Peyer's patch (tissue), 4 donors: ENCODE results near the gene JDP2.

ENCODE experiments used
- POLR2A ChIP-seq, 2 donors: fragments of 450-650 bp; IDR thresholded peaks; one replicate each; pipeline ENCODE4 v1.5.1; 2017; ENCODE audit warnings: antibody characterized with exemption in 2 of 2, mild to moderate bottlenecking in 2 of 2, moderate library complexity in 2 of 2
- TF ChIP-seq, protein P1 (sequence below), 6 experiments: fragments of 450-650 bp in 4 of 6; fragments of 200-600 bp in 2 of 6; sonication (generic) in 1 of 6; IDR thresholded peaks; one replicate each; pipeline ENCODE4 v1.5.1; 2017 to 2019; ENCODE audit warnings: antibody characterized with exemption in 6 of 6, mild to moderate bottlenecking in 3 of 6, moderate library complexity in 1 of 6

DNA sequence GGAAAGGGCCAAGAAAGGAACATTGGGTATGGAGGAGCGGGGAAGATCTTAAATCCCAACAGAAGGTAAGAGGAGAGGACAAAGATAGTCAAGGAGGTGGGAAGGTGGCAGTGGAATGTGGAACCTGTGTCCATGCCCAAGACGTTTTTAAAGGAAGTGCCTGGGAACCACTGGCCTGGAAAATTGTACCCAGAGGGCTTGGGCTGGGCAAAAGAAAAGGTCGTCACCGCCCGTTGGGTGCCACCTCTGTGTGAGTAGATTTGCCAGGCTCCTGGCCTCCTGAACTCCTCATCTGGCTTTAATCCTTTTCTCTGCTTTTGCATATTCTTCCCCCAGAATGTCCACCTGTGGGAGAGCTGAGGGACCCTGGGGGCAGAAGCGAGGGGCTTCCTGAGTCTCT, 32.6 kb downstream of the JDP2 start:
- TF ChIP-seq, protein P1, sequence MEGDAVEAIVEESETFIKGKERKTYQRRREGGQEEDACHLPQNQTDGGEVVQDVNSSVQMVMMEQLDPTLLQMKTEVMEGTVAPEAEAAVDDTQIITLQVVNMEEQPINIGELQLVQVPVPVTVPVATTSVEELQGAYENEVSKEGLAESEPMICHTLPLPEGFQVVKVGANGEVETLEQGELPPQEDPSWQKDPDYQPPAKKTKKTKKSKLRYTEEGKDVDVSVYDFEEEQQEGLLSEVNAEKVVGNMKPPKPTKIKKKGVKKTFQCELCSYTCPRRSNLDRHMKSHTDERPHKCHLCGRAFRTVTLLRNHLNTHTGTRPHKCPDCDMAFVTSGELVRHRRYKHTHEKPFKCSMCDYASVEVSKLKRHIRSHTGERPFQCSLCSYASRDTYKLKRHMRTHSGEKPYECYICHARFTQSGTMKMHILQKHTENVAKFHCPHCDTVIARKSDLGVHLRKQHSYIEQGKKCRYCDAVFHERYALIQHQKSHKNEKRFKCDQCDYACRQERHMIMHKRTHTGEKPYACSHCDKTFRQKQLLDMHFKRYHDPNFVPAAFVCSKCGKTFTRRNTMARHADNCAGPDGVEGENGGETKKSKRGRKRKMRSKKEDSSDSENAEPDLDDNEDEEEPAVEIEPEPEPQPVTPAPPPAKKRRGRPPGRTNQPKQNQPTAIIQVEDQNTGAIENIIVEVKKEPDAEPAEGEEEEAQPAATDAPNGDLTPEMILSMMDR (IDR thresholded peaks at IDR 0.05) = no peak
- no peak for TF ChIP-seq POLR2A (IDR thresholded peaks at IDR 0.05)
